HEK293 (cell line): ENCODE results near the gene ADAMTS19.

Source experiments
- CTCF ChIA-PET: fragments of 350-600 bp; formaldehyde crosslinking; extraction: SDS; loops from one replicate; lab custom pipeline; 2021; ENCODE audit warnings: antibody characterized with exemption; lab: Yijun Ruan, JAX
- POLR2A ChIA-PET: fragments of 300-600 bp; formaldehyde crosslinking; extraction: SDS; loops from one replicate; lab custom pipeline; 2020; ENCODE audit warnings: antibody characterized with exemption, inconsistent platforms; lab: Yijun Ruan, JAX
- H3K27ac ChIP-seq: fragments of 200-500 bp; sonication (Bioruptor generic); 2 replicates; pipeline ENCODE4 v1.5.1; 2014; ENCODE audit warnings: low read depth, low read length, control low read depth, inconsistent platforms; ENCODE audit errors: extremely low read depth
- H3K36me3 ChIP-seq, 2 experiments: fragments of 200-500 bp in 1 of 2; sonication (Bioruptor generic) in 1 of 2; 1 replicate in 1 of 2; 2 replicates in 1 of 2; pipeline ENCODE4 v1.5.1; 2014 to 2017; ENCODE audit warnings: inconsistent platforms in 2 of 2, low read length in 2 of 2; ENCODE audit not compliant: control insufficient read depth in 2 of 2, insufficient read depth in 1 of 2
- H3K4me1 ChIP-seq: fragments of 200-500 bp; sonication (Bioruptor generic); 2 replicates; pipeline ENCODE4 v1.5.1; 2014; ENCODE audit warnings: mild to moderate bottlenecking, low read length, inconsistent platforms; ENCODE audit not compliant: control insufficient read depth, insufficient read depth
- H3K4me3 ChIP-seq: 2 replicates; pipeline ENCODE4 v1.5.1; 2011; ENCODE audit warnings: low read depth, mild to moderate bottlenecking, control low read depth, low read length, moderate library complexity
- H3K9me3 ChIP-seq: fragments of 200-500 bp; sonication (Bioruptor generic); 2 replicates; pipeline ENCODE4 v1.5.1; 2014; ENCODE audit warnings: low read depth, low read length, inconsistent platforms; ENCODE audit not compliant: control insufficient read depth, insufficient read depth
- PRDM10 ChIP-seq: fragments of 450-650 bp; formaldehyde crosslinking; IDR thresholded peaks from 2 replicates; pipeline ENCODE4 v1.5.1; 2016; ENCODE audit warnings: missing biosample characterization, missing genetic modification characterization
- RBAK ChIP-seq: fragments of 450-650 bp; formaldehyde crosslinking; IDR thresholded peaks from 2 replicates; pipeline ENCODE4 v1.5.1; 2016; ENCODE audit warnings: missing biosample characterization, missing genetic modification characterization
- SCRT1 ChIP-seq: fragments of 450-650 bp; formaldehyde crosslinking; IDR thresholded peaks from 2 replicates; pipeline ENCODE4 v1.5.1; 2016; ENCODE audit warnings: missing biosample characterization, missing genetic modification characterization, borderline replicate concordance
- SP2 ChIP-seq: fragments of 450-650 bp; formaldehyde crosslinking; IDR thresholded peaks from 2 replicates; pipeline ENCODE4 v1.5.1; 2016; ENCODE audit warnings: missing biosample characterization, missing genetic modification characterization
- YY2 ChIP-seq: fragments of 450-650 bp; formaldehyde crosslinking; IDR thresholded peaks from 2 replicates; pipeline ENCODE4 v1.5.1; 2016; ENCODE audit warnings: missing biosample characterization, missing genetic modification characterization
- ZBTB1 ChIP-seq: fragments of 450-650 bp; formaldehyde crosslinking; IDR thresholded peaks from 2 replicates; pipeline ENCODE4 v1.5.1; 2016; ENCODE audit warnings: missing biosample characterization, missing genetic modification characterization
- ZBTB44 ChIP-seq: fragments of 450-650 bp; IDR thresholded peaks from 2 replicates; pipeline ENCODE4 v1.5.1; 2018; ENCODE audit warnings: missing biosample characterization, mild to moderate bottlenecking, missing genetic modification characterization
- ZFP3 ChIP-seq: fragments of 450-650 bp; formaldehyde crosslinking; IDR thresholded peaks from 2 replicates; pipeline ENCODE4 v1.5.1; 2016; ENCODE audit warnings: low read depth, missing biosample characterization, missing genetic modification characterization
- ZFP41 ChIP-seq: fragments of 450-650 bp; formaldehyde crosslinking; IDR thresholded peaks from 2 replicates; pipeline ENCODE4 v1.5.1; 2016; ENCODE audit warnings: missing biosample characterization, missing genetic modification characterization, borderline replicate concordance
- ZNF280C ChIP-seq: fragments of 450-650 bp; formaldehyde crosslinking; IDR thresholded peaks from 2 replicates; pipeline ENCODE4 v1.5.1; 2016; ENCODE audit warnings: missing biosample characterization, missing genetic modification characterization
- ZNF341 ChIP-seq: fragments of 450-650 bp; formaldehyde crosslinking; IDR thresholded peaks from 2 replicates; pipeline ENCODE4; 2016; ENCODE audit warnings: low read depth, missing biosample characterization, missing genetic modification characterization
- ZNF391 ChIP-seq: fragments of 450-650 bp; formaldehyde crosslinking; IDR thresholded peaks from 2 replicates; pipeline ENCODE4 v1.5.1; 2016; ENCODE audit warnings: low read depth, missing biosample characterization, missing genetic modification characterization, borderline replicate concordance
- ZNF596 ChIP-seq: fragments of 450-650 bp; IDR thresholded peaks from 2 replicates; pipeline ENCODE4 v1.5.0; 2018; ENCODE audit warnings: missing biosample characterization, mild to moderate bottlenecking, missing genetic modification characterization, moderate library complexity
- ZNF658 ChIP-seq: fragments of 450-650 bp; formaldehyde crosslinking; IDR thresholded peaks from 2 replicates; pipeline ENCODE4; 2016; ENCODE audit warnings: missing biosample characterization, missing genetic modification characterization

ADAMTS19 gene

GRCh38 chr5:129698661-129699060, 238.6 kb downstream of the ADAMTS19 start (continued):
- no peak for TF ChIP-seq ZNF280C (tag by site-specific recombination)

GRCh38 chr5:129716235-129716634, 256.1 kb downstream of the ADAMTS19 start:
- Histone ChIP-seq H3K4me3 (no peak overlapping the region), H3K36me3 (no peaks in the 10 kb centered on the region; a peak in 1 of 3 replicates), H3K9me3 (no peaks in the 10 kb centered on the region), H3K4me1 (no peaks in the 10 kb centered on the region), H3K27ac (no peak overlapping the region)
- TF ChIP-seq SP2 (no peak), ZBTB44 (tag by site-specific recombination) (no peak), ZFP3 (tag by site-specific recombination) (no peak), RBAK (no peak), ZNF341 (tag by site-specific recombination) (no peak), YY2 (tag by site-specific recombination) (no peak), ZFP41 (tag by site-specific recombination) (no peak), ZNF658 (tag by site-specific recombination) (no peak), PRDM10 (tag by site-specific recombination) (no peak), SCRT1 (tag by site-specific recombination) (no peak)
- CTCF ChIA-PET = interaction anchor here (0.6 kb wide), 2 partner anchors 9 to 47 kb away, joined by 3 read pairs; no protein-coding TSS in a partner anchor
- POLR2A ChIA-PET = no interaction called here

GRCh38 chr5:129716651-129717050, 256.6 kb downstream of the ADAMTS19 start:
- H3K9me3 ChIP-seq = no peaks in the 10 kb centered on the region
- H3K4me1 ChIP-seq = no peaks in the 10 kb centered on the region
- H3K4me3 ChIP-seq = no peak overlapping the region
- ChIA-PET POLR2A (no interaction called here), CTCF (interaction anchor here (0.6 kb wide), 1 partner anchor 47 kb away, joined by 3 read pairs; no protein-coding TSS in a partner anchor)
- H3K36me3 ChIP-seq = no peaks in the 10 kb centered on the region; a peak in 1 of 3 replicates
- H3K27ac ChIP-seq = no peak overlapping the region
- TF ChIP-seq ZNF391 (no peak), ZBTB1 (tag by site-specific recombination) (no peak), ZNF596 (no peak)
- TF ChIP-seq, all 188 proteins: peak for 0
